Activated CD8-positive, alpha-beta T cell treated with anti-CD3 and anti-CD28 coated beads, Interleukin-2, amount 10 ng/mL, durations not matched to agents 7 days and 5 days (primary cell): Measurements from ENCODE around the gene GJC2. TPM values are rescaled to one million over a fixed set of nuclear protein-coding genes. Genes with fewer than 3 reads are reported as not detected.
A peak's percentile ranks its signal among the peaks of the same experiment; 100 is the strongest.

ENCODE experiments used
- ATAC-seq: fragments of 150-1000 bp; cut with Tn5 transposase; one replicate; pipeline ENCODE4 v1.10.0; 2021; ENCODE audit warnings: moderate library complexity
- CTCF ChIA-PET: fragments of 350-600 bp; sonication (Branson Sonifier 250); formaldehyde crosslinking; loops from one replicate; lab custom pipeline; 2021; ENCODE audit warnings: antibody characterized with exemption; lab: Charles Lee
- POLR2A ChIA-PET: fragments of 350-600 bp; sonication (Branson Sonifier 250); formaldehyde crosslinking; loops from one replicate; lab custom pipeline; 2021; ENCODE audit warnings: antibody characterized with exemption; lab: Charles Lee
- DNase-seq: peaks from one replicate; pipeline ENCODE4 v3.0.0-alpha.2; 2020
- H3K27ac Mint-ChIP-seq: one replicate; pipeline ENCODE4 v1.8.0; 2021; ENCODE audit warnings: mild to moderate bottlenecking, mixed read lengths
- H3K27me3 Mint-ChIP-seq: one replicate; pipeline ENCODE4 v1.8.0; 2021; ENCODE audit warnings: low read depth, mixed read lengths
- H3K36me3 Mint-ChIP-seq: one replicate; pipeline ENCODE4 v1.8.0; 2021; ENCODE audit warnings: low read depth, mixed read lengths
- H3K4me1 Mint-ChIP-seq: one replicate; pipeline ENCODE4 v1.8.0; 2021; ENCODE audit warnings: low read depth, mixed read lengths
- H3K4me3 Mint-ChIP-seq: one replicate; pipeline ENCODE4 v1.8.0; 2021; ENCODE audit warnings: mild to moderate bottlenecking, mixed read lengths
- H3K9me3 Mint-ChIP-seq: one replicate; pipeline ENCODE4 v1.8.0; 2022; ENCODE audit warnings: mixed read lengths; ENCODE audit not compliant: insufficient read depth
- total RNA-seq, 2 experiments: library from RNA; stranded (reverse); gene quantifications; one replicate each; pipeline ENCODE4 v1.2.3, GENCODE V29; 2021

GJC2 gene
- total RNA-seq, result 1 to 10 TPM; 4.1 to 4.4 TPM

GRCh38 chr1:228149406-228150119 is at the start of gene GJC2:
TSS of gene GJC2 (plus strand) at chr1:228149930. CDS start at chr1:228157759, 7,829 bp downstream.
- POLR2A ChIA-PET, result no interaction called here
- H3K36me3 Mint-ChIP-seq, result no peaks in the 10 kb centered on the region
- no peak for DNase-seq
- H3K4me3 Mint-ChIP-seq, result no peak within 1 kb of the TSS
- H3K4me1 Mint-ChIP-seq, result peaks cover 11% of the 10 kb centered on the region
- H3K27ac Mint-ChIP-seq, result no peak within 1 kb of the TSS
- H3K9me3 Mint-ChIP-seq, result no peaks in the 10 kb centered on the region
- no peaks in the 10 kb centered on the region for H3K27me3 Mint-ChIP-seq
- CTCF ChIA-PET, result no interaction called here
- no peak for ATAC-seq

- Mint-ChIP-seq H3K4me1 (peaks cover 28% of the 10 kb centered on the region), H3K27ac (peak overlapping the region; percentile 88), H3K4me3 (peak overlapping the region; percentile 64), H3K36me3 (peaks cover 48% of the 10 kb centered on the region), H3K9me3 (no peaks in the 10 kb centered on the region), H3K27me3 (no peaks in the 10 kb centered on the region)
- DNase-seq, result no peak
- ChIA-PET POLR2A (interaction anchor here (3.3 kb wide), 1 partner anchor 18 kb away, joined by 25 read pairs; the partner anchor contains the start of gene ARF1), CTCF (interaction anchor here (0.9 to 1.1 kb wide), 2 partner anchors 17 to 19 kb away, joined by 3 to 4 read pairs; no protein-coding TSS in a partner anchor)
- no peak for ATAC-seq
Measured at GRCh38 chr1:228100822-228101613, 48.7 kb upstream of the GJC2 start.

- Mint-ChIP-seq H3K36me3 (peaks cover 46% of the 10 kb centered on the region), H3K4me1 (peaks cover 31% of the 10 kb centered on the region), H3K9me3 (no peaks in the 10 kb centered on the region), H3K27me3 (no peaks in the 10 kb centered on the region), H3K27ac (peak overlapping the region; percentile 88), H3K4me3 (peak overlapping the region; percentile 64)
- ATAC-seq, result no peak
- no peak for DNase-seq
- ChIA-PET CTCF (interaction anchor here (0.8 to 1.1 kb wide), 3 partner anchors 9 to 20 kb away, joined by 3 to 4 read pairs (median 3); no protein-coding TSS in a partner anchor), POLR2A (interaction anchor here (3.3 kb wide), 1 partner anchor 19 kb away, joined by 25 read pairs; the partner anchor contains the start of gene ARF1)
Measured at GRCh38 chr1:228101614-228101993, 48.1 kb upstream of the GJC2 start.

- peaks cover 45% of the 10 kb centered on the region for H3K36me3 Mint-ChIP-seq
- H3K27me3 Mint-ChIP-seq, result no peaks in the 10 kb centered on the region
- ChIA-PET POLR2A (interaction anchor here (3.3 kb wide), 1 partner anchor 19 kb away, joined by 25 read pairs; the partner anchor contains the start of gene ARF1), CTCF (interaction anchor here (0.8 to 1.1 kb wide), 3 partner anchors 10 to 20 kb away, joined by 3 to 4 read pairs (median 3); no protein-coding TSS in a partner anchor)
- peak overlapping the region; percentile 80 for H3K4me3 Mint-ChIP-seq
- H3K27ac Mint-ChIP-seq, result peak overlapping the region; percentile 82
- H3K4me1 Mint-ChIP-seq, result peaks cover 31% of the 10 kb centered on the region
- DNase-seq (peak; percentile 67), ATAC-seq (peak; percentile 47)
- no peaks in the 10 kb centered on the region for H3K9me3 Mint-ChIP-seq
Measured at GRCh38 chr1:228101994-228102790, 47.5 kb upstream of the GJC2 start.

- ATAC-seq (peak; percentile 87), DNase-seq (peak; percentile 96)
- Mint-ChIP-seq H3K27ac (peak within 1 kb of the TSS; percentile 91), H3K9me3 (no peaks in the 10 kb centered on the region), H3K27me3 (no peaks in the 10 kb centered on the region), H3K4me1 (peaks cover 38% of the 10 kb centered on the region), H3K4me3 (peak within 1 kb of the TSS; percentile 80), H3K36me3 (peaks cover 39% of the 10 kb centered on the region)
- ChIA-PET CTCF (no interaction called here), POLR2A (no interaction called here)
Measured at GRCh38 chr1:228102791-228103620, 46.7 kb upstream of the GJC2 start, which contains the start of gene C1orf35. TSS of gene C1orf35 (minus strand) at chr1:228103325. CDS start at chr1:228103227, 98 bp downstream.

- H3K27me3 Mint-ChIP-seq, result no peaks in the 10 kb centered on the region
- ChIA-PET POLR2A (interaction anchor here (0.5 to 1.0 kb wide), 2 partner anchors 32 to 38 kb away, joined by 3 to 4 read pairs; no protein-coding TSS in a partner anchor), CTCF (no interaction called here)
- peak overlapping the region; percentile 80 for H3K4me3 Mint-ChIP-seq
- ATAC-seq (no peak), DNase-seq (no peak)
- H3K4me1 Mint-ChIP-seq, result peaks cover 50% of the 10 kb centered on the region
- H3K9me3 Mint-ChIP-seq, result no peaks in the 10 kb centered on the region
- H3K27ac Mint-ChIP-seq, result peak overlapping the region; percentile 91
- H3K36me3 Mint-ChIP-seq, result peaks cover 28% of the 10 kb centered on the region
Measured at GRCh38 chr1:228104526-228105269, 45.0 kb upstream of the GJC2 start.

- H3K4me3 Mint-ChIP-seq, result no peak overlapping the region
- H3K27me3 Mint-ChIP-seq, result no peaks in the 10 kb centered on the region
- DNase-seq, result no peak
- no peak for ATAC-seq
- no peak overlapping the region for H3K27ac Mint-ChIP-seq
- ChIA-PET CTCF (interaction anchor here (1.8 kb wide), 1 partner anchor 60 kb away, joined by 7 read pairs; no protein-coding TSS in a partner anchor), POLR2A (interaction anchor here (0.6 to 2.8 kb wide), 3 partner anchors 22 to 37 kb away, joined by 4 to 11 read pairs (median 4); partner anchors contain the start of gene ARF1)
- peaks cover 57% of the 10 kb centered on the region for H3K4me1 Mint-ChIP-seq
- H3K9me3 Mint-ChIP-seq, result no peaks in the 10 kb centered on the region
- peaks cover 21% of the 10 kb centered on the region for H3K36me3 Mint-ChIP-seq
Measured at GRCh38 chr1:228105270-228105995, 44.3 kb upstream of the GJC2 start.

- POLR2A ChIA-PET, result interaction anchor here (0.6 to 2.8 kb wide), 5 partner anchors 22 to 351 kb away, joined by 3 to 11 read pairs (median 4); partner anchors contain the start of gene ARF1
- H3K27ac Mint-ChIP-seq, result no peak overlapping the region
- H3K4me1 Mint-ChIP-seq, result peaks cover 56% of the 10 kb centered on the region
- no peaks in the 10 kb centered on the region for H3K9me3 Mint-ChIP-seq
- H3K4me3 Mint-ChIP-seq, result peak overlapping the region; percentile 25
- ATAC-seq (no peak), DNase-seq (no peak)
- CTCF ChIA-PET, result interaction anchor here (0.9 to 1.8 kb wide), 3 partner anchors 27 to 60 kb away, joined by 3 to 7 read pairs (median 4); no protein-coding TSS in a partner anchor
- peaks cover 17% of the 10 kb centered on the region for H3K36me3 Mint-ChIP-seq
- H3K27me3 Mint-ChIP-seq, result no peaks in the 10 kb centered on the region
Measured at GRCh38 chr1:228105996-228106799, 43.5 kb upstream of the GJC2 start.

- no peaks in the 10 kb centered on the region for H3K27me3 Mint-ChIP-seq
- CTCF ChIA-PET, result interaction anchor here (0.9 to 1.8 kb wide), 3 partner anchors 26 to 60 kb away, joined by 3 to 7 read pairs (median 4); no protein-coding TSS in a partner anchor
- DNase-seq (no peak), ATAC-seq (no peak)
- peaks cover 51% of the 10 kb centered on the region for H3K4me1 Mint-ChIP-seq
- H3K36me3 Mint-ChIP-seq, result peaks cover 13% of the 10 kb centered on the region
- H3K27ac Mint-ChIP-seq, result no peak overlapping the region
- POLR2A ChIA-PET, result interaction anchor here (0.8 to 2.8 kb wide), 3 partner anchors 24 to 351 kb away, joined by 3 to 11 read pairs (median 3); partner anchors contain the start of gene ARF1
- H3K9me3 Mint-ChIP-seq, result no peaks in the 10 kb centered on the region
- H3K4me3 Mint-ChIP-seq, result no peak overlapping the region
Measured at GRCh38 chr1:228106800-228107054, 43.0 kb upstream of the GJC2 start.
